HG03439 (cell line): ENCODE data around the gene ZNF23.
"Not testable (repeated sequence)": the region's sequence is repeated elsewhere in the genome, so short reads cannot be mapped to it uniquely, and the experiment has no call there.

ENCODE experiments used
- ATAC-seq: cut with Tn5 transposase; IDR thresholded peaks from one replicate; pipeline ENCODE4 v1.9.1; 2021; ENCODE audit warnings: mild to moderate bottlenecking, moderate library complexity; ENCODE audit not compliant: unreplicated experiment

Gene ZNF23

DNA sequence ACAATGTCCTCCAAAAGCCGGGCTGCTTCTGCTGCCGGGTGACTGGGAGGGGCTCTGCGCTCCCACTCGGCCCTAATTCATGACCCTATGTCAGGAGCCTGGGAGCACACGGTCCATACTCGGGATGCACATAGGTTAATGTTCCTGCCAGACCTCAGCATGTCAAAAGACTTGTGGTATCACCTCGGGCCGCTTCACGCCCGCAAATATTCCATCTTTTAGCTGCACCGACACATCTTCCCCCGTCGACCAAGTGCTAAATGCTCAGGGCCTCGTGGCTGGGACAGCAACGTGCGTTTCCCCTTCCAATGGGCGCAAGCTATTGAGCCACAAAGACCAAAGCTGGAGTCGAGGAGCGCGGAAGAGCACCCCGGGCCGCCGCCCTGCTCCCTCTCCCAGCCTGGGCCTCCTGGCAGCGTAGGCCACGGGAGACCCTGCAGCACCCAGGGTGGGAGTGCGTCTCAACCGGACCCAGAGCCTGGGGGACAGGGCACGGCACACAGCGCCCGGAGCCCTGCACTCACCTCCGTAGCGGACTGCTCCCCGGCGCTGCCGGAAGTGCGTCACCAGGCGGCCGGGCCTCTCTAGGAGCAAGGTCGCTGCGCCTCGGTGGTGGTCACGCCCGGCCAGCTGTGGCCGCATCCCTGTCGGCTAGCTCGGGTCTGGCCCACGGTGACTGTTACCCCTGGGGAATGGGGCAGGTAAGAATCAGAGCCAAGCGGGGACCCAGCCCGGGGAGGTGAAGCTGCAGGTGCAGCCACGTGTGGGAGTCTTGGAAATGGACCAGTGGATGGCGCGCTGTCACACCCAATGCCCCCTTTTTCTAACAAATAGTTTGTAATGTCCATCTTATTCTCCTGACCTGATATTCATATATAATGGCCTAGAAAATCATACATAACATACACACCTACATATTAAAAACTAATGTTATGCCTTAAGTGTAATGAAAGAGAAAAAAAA is at the start of gene ZNF23:
Gene ZNF23 (minus strand): TSS at position 562 of the 963 bp plus-strand sequence. CDS start 5,451 bp downstream, outside the sequence.
- ATAC-seq: peak; percentile 98

DNA sequence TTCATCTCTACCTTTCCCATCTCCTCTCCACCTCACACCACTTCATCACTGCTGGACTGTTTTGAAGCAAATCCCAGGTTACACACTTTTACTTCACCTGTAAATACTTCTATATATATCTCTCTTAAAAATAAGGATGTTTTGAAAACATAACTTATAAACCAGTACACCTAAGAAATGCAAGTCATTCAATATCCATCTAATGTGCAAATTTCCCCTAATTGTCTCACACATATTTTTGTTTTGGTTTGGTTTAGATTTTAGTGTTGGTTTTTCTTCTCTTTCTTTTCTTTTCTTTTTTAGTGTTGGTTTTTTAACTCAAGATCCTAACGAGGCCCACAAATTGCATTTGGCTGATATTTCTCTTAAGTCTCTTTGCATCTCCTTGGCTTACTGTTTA is 45.0 kb upstream of the ZNF23 start:
- ATAC-seq: no peak

DNA sequence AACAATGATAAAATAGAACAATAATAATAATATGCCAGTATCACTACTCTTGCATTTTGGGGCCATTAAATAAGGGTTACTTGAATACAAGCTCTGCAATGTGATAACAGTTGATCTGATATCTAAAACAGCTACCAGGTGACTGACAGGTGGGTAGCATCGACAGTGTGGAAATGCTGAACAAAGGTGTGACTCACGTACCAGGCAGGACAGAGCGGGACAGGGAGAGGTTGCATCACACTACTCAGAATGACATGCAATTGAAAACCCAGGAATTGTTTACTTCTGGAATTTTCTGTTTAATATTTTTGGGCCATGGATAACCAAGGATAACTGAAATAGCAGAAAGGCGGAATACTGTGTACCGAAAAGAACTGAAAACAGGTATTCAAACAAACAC is 42.9 kb upstream of the ZNF23 start:
- no peak for ATAC-seq

DNA sequence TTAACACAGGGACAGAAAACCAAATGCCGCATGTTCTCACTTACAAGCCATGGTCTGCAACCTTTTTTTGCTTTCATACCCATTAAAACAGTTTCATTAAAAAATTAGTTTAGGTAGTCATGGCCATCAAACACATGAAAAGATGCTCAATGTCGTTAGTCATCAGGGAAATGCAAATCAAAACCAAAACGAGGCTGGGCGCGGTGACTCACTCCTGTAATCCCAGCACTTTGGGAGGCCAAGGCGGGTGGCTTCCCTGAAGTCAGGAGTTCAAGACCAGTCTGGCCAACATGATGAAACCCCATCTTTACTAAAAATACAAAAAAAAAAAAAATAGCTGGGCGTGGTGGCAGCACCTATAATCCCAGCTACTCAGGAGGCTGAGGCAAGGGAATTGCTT is 42.0 kb upstream of the ZNF23 start:
- ATAC-seq: not testable (repeated sequence)

DNA sequence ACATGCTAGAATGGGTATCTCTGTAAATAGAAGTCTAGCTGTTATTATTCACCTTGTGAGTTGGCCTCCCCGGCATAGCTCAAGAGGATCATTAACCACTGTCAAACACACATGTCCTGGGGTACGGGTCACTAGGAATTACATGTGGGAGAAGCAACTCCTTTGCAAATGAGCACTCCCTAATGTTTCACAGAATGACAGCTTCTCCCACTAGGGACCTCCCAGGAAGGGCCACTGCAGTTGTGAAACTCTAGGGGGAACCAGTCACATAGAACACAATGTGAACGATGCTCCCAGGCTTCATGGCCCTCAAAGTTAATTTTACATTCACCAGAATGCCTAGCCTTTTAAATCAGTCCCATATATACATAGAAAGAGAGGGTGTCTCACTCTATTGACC is 39.5 kb upstream of the ZNF23 start:
- ATAC-seq: no peak

DNA sequence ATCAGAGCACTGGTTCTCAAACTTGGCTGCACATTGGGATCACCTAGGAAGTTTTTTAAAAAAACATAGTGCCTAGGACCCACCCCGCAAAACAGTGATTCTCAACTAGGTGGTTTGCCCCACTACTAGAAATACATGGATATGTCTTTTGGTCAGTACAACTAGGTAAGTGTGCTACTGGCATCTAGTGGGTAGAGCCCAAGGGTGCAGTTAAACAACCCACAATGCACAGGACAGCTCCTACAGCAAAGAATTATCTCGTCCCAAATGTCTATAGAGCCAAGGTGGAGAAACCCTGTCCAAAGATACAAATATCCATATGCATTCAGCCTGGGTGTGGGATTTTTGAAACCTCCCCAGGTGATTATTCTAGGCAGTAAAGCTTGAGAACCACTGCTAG is 38.9 kb upstream of the ZNF23 start:
- ATAC-seq: no peak

DNA sequence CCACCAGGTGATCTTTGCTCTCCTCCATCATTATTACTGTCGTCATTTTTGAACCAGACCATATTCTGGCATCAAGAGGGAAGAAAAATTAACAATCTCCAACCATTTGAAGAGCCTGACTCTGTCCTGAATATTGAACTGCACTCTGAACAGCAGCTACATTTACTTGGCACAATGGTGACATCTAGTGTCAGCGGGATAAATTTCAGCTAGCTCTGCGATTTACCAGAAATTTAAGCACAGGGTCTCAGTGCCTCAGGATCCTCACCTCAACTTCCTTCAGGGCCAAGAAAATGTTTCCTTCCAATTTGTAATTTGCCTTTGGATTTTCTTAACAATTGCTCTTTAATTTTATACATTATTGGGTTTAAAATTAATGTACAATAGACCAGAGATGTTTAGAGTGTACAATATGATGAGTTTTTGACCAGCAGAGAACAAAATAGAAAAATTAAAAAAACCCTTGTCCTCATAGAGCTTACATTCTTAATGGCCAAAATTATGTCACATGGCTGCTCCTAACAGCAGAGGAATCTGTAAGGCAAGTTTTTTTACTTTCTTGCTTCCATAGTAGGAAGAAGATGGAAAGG is 37.8 kb upstream of the ZNF23 start:
- no peak for ATAC-seq

DNA sequence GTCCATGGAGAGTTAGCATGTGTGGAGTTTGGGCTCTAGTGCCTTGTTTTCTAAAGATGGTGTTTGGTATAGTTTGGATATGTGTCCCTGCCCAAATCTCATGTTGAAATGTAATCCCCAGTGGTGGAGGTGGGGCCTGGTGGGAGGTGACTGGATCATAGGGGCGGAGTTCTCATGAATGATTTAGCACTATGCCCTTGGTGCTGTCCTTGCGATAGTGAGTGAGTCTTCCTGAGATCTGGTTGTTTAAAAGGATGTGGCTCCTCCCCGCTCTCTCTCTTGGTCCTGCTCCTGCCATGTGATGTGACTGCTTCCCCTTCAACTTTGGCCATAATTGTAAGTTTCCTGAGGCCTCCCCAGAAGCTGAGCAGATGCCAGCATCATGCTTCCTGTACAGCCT is 36.0 kb upstream of the ZNF23 start:
- ATAC-seq: no peak

DNA sequence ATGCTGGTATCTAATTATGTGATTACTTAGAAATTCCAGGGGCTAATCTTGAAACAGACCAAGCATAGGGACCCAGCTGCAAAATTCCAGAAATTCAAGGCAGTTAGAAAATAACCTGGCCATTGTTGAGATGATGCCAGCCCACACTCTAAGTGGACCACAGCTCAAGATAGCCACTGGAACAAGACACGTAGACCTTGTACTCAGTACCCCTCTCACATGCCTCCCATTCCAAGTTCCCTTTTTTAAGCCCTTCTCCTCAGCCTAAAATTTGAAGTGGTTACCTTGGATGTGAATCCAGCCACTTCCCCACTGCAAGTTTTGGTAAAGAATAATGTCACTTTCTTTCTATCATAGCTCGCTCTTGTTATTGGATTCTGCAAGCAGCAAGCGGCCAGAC is 31.2 kb upstream of the ZNF23 start:
- ATAC-seq: no peak

DNA sequence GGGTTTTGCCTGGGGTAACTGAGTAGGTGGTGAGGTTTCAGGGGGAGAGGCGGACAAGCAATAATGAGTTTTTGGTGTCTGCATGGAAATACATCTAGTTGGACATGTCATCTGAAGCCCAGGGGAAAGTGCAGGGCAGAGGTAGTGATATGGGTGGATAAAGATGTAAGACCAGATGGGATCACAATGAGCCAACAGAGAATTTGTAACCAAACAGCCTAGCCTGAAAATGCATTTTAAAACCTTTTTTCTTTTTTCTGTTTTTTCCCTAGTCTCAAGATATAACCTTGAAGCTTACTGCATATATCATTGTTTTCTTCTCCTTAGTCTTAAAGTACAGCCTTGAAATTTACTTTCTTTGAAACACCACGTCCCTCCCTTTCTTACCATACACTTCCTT is 30.7 kb upstream of the ZNF23 start:
- ATAC-seq: no peak

DNA sequence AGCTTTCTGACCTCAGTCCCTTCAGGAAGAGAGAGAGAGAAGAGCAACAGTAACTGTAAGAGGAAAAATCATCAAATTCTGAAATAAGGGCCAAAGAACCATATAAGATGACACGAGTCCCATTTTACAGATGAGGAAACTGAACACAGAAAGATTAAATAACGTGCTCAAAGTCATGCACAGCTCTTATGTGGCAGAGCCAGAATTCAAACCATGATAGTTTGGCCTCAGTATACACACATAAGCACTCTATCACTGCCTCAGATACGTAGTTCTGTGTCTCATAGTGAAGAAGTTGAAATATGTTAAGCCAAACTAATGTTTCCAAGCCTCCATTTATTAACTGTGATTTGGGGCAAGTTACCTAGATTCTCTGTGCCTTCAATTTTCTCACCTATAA is 29.0 kb upstream of the ZNF23 start:
- ATAC-seq: no peak

DNA sequence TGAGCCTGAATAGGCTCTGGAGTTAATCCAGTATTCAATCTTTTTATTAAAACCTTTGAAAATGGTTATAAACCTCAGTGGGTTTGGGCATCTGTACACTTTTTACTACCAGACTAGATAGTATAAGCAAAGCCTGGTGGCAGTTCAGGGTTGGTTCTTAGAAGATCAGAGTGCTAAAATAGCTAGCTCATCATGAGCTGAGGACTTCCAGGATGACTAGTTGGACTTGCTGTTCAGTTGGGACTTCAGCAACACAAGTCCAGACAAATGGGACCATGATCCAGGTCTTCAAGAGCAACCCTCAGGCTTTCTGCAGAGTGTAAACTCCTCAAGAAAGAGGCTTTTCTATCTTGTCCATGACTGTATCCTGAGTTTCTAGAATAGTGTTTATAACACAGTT is 28.3 kb upstream of the ZNF23 start:
- ATAC-seq: no peak

DNA sequence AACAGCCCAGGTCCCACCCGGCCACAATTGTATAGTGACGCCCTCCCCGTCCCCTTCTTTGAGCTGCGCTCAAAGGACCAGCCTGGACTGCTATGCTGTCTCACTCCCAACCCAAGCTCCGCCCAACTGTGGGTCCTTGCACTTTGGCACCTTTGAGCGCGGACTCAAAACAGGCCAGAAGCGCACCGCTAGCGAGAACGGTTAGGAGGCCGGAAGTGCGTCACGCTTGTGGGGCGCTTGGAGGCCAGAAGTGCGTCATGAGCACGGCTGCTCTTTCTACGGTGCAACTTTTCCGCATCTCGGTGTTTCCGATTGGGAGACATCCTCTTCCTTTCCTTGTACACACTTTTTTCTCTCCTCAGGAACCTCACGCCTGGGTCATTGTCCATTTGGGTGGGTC is 27.1 kb upstream of the ZNF23 start, which contains the start of gene ZNF19:
Gene ZNF19 (minus strand): TSS at position 203 of the 400 bp plus-strand sequence. CDS start 7,210 bp downstream, outside the sequence.
- no peak for ATAC-seq

DNA sequence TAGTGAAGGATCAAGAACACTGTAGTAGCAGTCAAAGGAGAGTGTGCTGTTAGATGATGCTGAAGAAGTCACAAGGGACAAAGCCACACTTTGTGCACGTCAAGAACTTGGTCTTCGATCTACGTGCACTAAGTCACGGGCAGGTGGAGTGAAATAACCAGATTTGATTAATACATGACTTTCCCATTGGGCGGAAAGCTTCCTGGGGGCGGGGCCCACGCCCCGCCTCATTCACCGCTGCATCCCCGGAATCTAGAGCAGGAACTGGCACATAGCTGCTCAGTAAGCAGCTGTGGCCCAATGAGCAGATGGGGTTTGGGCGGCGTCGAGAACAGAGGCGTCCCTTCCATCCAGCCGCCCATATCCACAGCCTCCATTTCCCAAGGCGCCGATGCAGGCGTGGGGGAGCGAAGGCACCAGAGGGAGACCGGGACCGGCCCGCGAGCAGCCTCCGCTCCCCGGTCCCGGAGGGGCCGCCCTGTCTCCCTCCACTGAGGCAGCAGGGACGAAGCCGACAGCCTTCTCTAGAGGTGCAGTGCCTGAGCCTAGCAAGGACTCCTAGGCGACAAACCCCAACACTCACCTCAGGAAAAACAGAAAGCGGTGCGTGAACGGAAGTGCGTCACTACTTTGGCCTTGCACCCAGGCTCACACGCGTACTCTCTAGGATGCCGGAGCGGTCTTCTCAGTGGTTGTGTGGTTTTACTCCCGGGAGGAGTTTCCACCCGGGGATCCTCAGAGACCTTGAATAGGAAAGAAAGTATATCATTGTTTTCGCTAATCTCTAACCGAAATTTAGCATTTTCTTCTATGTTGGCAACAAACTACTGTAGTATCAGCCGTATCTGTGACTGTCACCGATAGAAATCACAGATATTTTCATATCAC is 22.2 kb upstream of the ZNF23 start:
- peak; percentile 86 for ATAC-seq

DNA sequence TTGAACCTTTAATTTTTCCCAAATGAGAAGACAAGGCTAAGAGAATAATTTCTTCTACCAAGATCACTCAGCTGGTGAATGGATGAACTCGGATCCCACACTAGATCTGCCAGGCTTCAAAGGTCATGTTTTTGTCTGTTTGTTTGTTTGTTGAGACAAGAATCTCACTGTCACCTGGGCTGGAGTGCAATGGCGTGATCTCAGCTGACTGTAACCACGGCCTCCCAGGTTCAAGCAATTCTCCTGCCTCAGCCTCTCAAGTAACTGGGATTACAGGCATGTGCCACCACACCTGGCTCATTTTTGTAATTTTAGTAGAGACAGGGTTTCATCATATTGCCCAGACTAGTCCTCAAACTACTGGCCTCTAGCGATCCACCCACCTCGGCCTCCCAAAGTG is 20.5 kb upstream of the ZNF23 start:
- no peak for ATAC-seq

DNA sequence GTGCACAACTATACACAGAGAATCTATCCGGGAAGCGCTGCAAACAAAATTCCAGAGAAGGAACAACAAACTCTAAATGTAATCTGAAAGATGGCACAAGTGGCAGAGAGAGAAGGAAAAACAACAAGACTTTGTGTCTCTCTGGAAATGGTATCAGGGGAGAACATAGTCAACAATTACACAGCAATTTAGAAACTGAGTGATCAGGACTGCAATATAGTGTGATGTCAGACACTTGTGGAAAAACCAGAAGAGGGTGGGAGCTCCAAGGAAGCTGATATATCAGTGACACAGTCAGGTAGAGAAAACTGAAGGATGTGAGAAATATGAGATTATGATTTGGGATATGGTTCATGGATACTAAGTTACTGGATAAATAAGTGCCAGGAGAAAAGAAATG is 18.9 kb upstream of the ZNF23 start:
- ATAC-seq: no peak

DNA sequence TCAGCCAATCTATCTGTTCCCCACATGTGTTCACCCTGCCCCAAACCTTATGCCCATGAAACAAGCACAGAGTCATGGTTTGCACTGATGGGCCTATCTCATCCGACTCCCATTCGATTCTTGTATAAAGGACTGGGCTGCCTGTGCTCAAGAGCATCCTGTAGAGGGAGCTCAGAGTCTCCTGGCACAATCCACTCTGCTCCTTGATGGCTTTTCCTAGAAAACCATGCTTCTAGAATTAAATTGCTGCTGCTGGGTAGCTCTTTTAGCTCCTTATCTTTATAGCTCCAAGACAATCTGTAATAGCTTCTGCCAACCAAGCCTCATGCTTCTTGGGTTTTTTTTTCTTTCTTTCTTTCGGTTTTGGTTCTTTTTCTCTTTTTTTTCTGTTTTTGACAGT is 17.4 kb upstream of the ZNF23 start:
- ATAC-seq: no peak

DNA sequence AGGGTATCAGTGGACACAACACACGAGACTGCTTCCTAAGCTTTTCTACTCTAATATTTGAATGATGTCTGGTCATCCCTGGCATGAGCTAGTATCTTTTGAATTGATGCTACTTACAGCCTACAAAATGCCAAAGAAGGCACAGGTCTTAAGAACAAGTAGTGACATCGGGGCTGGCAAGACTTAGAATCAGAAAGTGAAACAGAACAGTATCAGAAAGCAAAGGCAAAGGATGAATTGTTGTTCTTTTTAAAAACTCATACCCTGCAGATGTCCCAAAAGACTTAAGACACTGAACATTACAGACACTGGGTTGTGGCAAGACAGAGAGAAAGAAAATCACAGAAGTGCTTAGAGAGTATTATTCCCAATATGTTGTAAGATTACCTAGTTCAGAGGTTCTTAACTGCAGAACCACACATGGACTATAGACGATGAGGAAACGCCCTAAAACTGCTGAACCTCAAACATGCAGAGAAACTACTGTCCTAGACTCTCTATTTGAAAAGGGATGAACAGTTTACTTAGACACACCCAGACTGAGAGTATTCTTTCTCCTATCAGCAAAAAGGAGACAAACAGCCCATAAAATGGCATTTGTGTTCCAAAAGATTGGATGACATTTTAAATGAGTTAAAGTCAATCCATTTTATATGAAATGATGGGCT is 14.5 kb upstream of the ZNF23 start:
- ATAC-seq: no peak

DNA sequence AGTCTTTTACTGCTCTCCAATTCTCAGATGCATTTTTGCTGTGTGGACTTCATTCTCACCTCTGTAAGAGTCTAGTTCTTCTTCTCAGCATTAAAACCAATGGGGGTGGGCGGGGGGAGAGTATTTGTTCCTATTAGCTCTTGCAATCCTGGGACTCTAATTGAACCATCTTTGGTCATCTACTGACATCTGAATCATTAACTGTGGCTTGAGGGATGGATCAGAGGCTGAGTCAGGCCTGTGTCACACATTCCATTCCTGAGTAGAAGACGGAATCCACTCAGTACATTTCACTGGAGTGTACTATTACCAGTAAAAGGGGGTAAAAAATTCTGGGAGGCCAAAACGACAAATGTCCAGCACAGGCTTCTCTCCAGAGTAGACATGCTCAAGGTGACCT is 12.8 kb upstream of the ZNF23 start:
- ATAC-seq: no peak

DNA sequence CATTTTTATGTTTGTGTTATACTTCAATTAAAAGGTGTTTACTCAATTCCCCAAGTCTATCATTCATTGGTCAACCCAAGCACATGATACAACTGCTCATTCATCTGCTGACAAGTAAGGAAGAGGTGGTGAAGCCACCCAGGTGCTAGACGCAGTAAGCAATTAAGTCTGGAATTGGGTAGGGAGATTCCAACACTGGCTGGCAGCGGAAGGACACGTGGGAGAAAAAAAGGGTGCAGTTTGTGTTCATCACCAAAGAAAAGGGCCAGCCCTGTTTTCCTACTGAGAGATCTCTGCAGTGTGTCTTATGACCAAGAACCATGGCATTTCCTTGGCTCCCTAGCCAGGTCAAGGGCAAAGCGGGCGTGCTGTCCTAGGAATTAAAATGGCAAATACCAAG is 11.8 kb upstream of the ZNF23 start:
- no peak for ATAC-seq

DNA sequence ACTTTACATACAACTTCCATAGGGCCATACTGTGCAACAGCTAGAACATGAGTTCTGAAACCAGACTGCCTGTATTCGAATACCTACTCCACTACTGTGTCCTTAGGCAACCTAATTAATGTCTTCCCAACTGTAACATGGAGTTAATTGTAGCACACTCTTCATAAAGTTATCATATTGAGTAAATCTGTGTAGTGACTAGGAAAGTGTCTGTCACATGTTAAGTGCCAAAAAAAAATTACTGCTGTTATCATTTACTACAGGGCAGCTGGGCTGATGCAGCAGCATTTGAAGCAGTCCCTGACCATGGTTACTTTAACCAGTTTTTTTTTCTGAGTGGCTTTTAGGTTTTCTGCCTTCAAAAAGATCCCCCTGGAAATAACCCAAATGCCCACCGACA is 10.9 kb upstream of the ZNF23 start:
- no peak for ATAC-seq
